Measurements from ENCODE around the gene CDIP1. TPM values are rescaled to one million over a fixed set of nuclear protein-coding genes. Genes with fewer than 3 reads are reported as not detected.

The CDIP1 gene
- total and polyA plus RNA-seq, 4 donors, result 4.4 to 18.6 (median 12.0) TPM

DNA sequence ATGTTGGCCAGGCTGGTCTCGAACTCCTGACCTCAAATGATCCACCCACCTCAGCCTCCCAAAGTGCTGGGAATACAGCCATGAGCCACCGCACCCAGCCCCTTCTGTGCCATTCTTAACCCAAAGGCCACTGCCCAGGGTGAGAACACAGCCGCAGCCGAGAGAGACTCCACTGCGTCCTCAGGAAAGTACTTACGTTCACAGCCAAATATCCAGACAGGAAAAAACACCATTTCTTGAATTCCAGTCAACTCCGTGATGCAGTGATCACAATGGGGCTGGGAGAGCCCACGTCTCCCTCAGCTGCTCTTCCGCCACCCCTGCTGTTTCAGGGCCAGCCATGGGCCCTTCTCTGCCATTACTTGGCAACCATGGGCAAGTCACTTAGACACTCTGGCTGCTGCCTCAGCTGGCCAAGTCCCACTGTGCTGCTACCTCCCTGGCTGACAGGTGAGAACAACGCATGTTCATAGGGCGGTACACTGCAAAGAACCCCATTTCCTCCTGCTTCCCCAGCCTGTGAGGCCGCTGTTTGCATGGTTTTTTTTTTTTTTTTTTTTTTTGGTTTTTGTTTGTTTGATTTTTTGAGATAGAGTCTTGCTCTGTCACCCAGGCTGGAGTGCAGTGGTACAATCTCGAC is 4.3 kb downstream of the CDIP1 start:
- WGBS, result 82% methylated on average over 13 of the region's 13 CpGs
- H3K36me3 ChIP-seq (ENCODE audit: control insufficient read depth in 4 of 4, insufficient read depth in 3 of 4, low read depth in 1 of 4, low read length in 3 of 4), result no peaks in the 10 kb centered on the region
- TF ChIP-seq NR2F2 (IDR thresholded peaks at IDR 0.05) (peak; percentile 14), SP1 (IDR thresholded peaks at IDR 0.05) (no peak)
- H3K27me3 ChIP-seq (ENCODE audit: control insufficient read depth in 4 of 4, insufficient read depth in 4 of 4, low read length in 3 of 4), result no peaks in the 10 kb centered on the region
- no peak overlapping the region for H3K27ac ChIP-seq (ENCODE audit: low read depth in 1 of 2, low read length in 2 of 2)
- H3K9me3 ChIP-seq (ENCODE audit: control insufficient read depth in 4 of 4, low read length in 3 of 4), result no peaks in the 10 kb centered on the region
- no peak for DNase-seq (ENCODE audit: low spot score)
- H3K4me1 ChIP-seq (ENCODE audit: control insufficient read depth in 4 of 4, insufficient read depth in 4 of 4, low read length in 3 of 4), result peaks cover 5 to 12% (median 9%) of the 10 kb centered on the region in 4 donors
- H3K9ac ChIP-seq (ENCODE audit: low read depth in 1 of 2, low read length in 2 of 2), result no peak overlapping the region
- no peak overlapping the region for H3K4me3 ChIP-seq (ENCODE audit: low read depth in 1 of 3, low read length in 3 of 3)

DNA sequence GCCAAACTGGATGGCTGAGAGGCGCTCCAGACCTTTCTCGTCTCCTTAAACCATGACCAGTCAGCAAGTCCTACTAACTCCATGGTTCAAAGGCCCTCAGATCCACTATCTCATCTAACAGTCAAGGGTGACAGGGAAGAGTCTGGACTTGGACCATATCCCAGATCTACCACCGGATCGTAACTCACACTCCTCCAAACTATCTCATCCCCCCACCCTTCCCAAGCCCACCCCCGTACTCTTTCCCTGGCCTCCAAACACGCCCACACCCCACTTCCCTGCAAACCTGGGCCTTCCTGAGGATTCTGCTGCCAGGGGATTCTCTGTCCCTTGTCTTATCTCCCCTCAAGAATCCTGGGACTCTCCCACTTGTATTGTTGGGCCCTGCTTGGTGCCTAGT is 5.1 kb downstream of the CDIP1 start:
- DNase-seq (ENCODE audit: low spot score), result no peak
- H3K36me3 ChIP-seq (ENCODE audit: control insufficient read depth in 4 of 4, insufficient read depth in 3 of 4, low read depth in 1 of 4, low read length in 3 of 4), result no peaks in the 10 kb centered on the region
- H3K27ac ChIP-seq (ENCODE audit: low read depth in 1 of 2, low read length in 2 of 2), result no peak overlapping the region
- H3K27me3 ChIP-seq (ENCODE audit: control insufficient read depth in 4 of 4, insufficient read depth in 4 of 4, low read length in 3 of 4), result no peaks in the 10 kb centered on the region
- H3K9me3 ChIP-seq (ENCODE audit: control insufficient read depth in 4 of 4, low read length in 3 of 4), result no peaks in the 10 kb centered on the region
- TF ChIP-seq HNF4A (conservative IDR thresholded peaks at IDR 0.05) (no peak), RXRA (IDR thresholded peaks at IDR 0.05) (no peak), EGR1 (IDR thresholded peaks at IDR 0.05; ENCODE audit: low read depth in 2 of 2) (no peak), NR2F2 (IDR thresholded peaks at IDR 0.05) (no peak), HNF4G (IDR thresholded peaks at IDR 0.05) (no peak), JUND (IDR thresholded peaks at IDR 0.05) (no peak), FOXA2 (IDR thresholded peaks at IDR 0.05) (no peak), RAD21 (IDR thresholded peaks at IDR 0.05) (no peak), TAF1 (conservative IDR thresholded peaks at IDR 0.05) (no peak), FOXA1 (IDR thresholded peaks at IDR 0.05) (no peak), YY1 (IDR thresholded peaks at IDR 0.05) (no peak)
- TF ChIP-seq, protein P1, sequence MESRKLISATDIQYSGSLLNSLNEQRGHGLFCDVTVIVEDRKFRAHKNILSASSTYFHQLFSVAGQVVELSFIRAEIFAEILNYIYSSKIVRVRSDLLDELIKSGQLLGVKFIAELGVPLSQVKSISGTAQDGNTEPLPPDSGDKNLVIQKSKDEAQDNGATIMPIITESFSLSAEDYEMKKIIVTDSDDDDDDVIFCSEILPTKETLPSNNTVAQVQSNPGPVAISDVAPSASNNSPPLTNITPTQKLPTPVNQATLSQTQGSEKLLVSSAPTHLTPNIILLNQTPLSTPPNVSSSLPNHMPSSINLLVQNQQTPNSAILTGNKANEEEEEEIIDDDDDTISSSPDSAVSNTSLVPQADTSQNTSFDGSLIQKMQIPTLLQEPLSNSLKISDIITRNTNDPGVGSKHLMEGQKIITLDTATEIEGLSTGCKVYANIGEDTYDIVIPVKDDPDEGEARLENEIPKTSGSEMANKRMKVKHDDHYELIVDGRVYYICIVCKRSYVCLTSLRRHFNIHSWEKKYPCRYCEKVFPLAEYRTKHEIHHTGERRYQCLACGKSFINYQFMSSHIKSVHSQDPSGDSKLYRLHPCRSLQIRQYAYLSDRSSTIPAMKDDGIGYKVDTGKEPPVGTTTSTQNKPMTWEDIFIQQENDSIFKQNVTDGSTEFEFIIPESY (IDR thresholded peaks at IDR 0.05), result no peak
- TF ChIP-seq, protein P2, sequence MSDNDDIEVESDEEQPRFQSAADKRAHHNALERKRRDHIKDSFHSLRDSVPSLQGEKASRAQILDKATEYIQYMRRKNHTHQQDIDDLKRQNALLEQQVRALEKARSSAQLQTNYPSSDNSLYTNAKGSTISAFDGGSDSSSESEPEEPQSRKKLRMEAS (IDR thresholded peaks at IDR 0.05), result no peak
- TF ChIP-seq, protein P3, sequence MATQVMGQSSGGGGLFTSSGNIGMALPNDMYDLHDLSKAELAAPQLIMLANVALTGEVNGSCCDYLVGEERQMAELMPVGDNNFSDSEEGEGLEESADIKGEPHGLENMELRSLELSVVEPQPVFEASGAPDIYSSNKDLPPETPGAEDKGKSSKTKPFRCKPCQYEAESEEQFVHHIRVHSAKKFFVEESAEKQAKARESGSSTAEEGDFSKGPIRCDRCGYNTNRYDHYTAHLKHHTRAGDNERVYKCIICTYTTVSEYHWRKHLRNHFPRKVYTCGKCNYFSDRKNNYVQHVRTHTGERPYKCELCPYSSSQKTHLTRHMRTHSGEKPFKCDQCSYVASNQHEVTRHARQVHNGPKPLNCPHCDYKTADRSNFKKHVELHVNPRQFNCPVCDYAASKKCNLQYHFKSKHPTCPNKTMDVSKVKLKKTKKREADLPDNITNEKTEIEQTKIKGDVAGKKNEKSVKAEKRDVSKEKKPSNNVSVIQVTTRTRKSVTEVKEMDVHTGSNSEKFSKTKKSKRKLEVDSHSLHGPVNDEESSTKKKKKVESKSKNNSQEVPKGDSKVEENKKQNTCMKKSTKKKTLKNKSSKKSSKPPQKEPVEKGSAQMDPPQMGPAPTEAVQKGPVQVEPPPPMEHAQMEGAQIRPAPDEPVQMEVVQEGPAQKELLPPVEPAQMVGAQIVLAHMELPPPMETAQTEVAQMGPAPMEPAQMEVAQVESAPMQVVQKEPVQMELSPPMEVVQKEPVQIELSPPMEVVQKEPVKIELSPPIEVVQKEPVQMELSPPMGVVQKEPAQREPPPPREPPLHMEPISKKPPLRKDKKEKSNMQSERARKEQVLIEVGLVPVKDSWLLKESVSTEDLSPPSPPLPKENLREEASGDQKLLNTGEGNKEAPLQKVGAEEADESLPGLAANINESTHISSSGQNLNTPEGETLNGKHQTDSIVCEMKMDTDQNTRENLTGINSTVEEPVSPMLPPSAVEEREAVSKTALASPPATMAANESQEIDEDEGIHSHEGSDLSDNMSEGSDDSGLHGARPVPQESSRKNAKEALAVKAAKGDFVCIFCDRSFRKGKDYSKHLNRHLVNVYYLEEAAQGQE (IDR thresholded peaks at IDR 0.05), result no peak
- H3K4me3 ChIP-seq (ENCODE audit: low read depth in 1 of 3, low read length in 3 of 3), result no peak overlapping the region
- H3K4me1 ChIP-seq (ENCODE audit: control insufficient read depth in 4 of 4, insufficient read depth in 4 of 4, low read length in 3 of 4), result peaks cover 5 to 12% (median 9%) of the 10 kb centered on the region in 4 donors
- no peak overlapping the region for H3K9ac ChIP-seq (ENCODE audit: low read depth in 1 of 2, low read length in 2 of 2)
- 94% methylated on average over 6 of the region's 6 CpGs for WGBS
